ENCODE measurements around the gene RENBP. TPM values are rescaled to one million over a fixed set of nuclear protein-coding genes. Genes with fewer than 3 reads are reported as not detected.
A peak's percentile ranks its signal among the peaks of the same experiment; 100 is the strongest.

Gene RENBP
- total and polyA plus RNA-seq, 4 donors, result 1.0 to 7.9 (median 7.0) TPM

GRCh38 chrX:153984351-153985178 lies 40.1 kb upstream of the RENBP start:
- H3K27ac ChIP-seq (ENCODE audit: low read depth in 1 of 2, low read length in 2 of 2), result peak overlapping the region; percentile 72 to 90

GRCh38 chrX:153983321-153983801 lies 38.9 kb upstream of the RENBP start:
- no peak for DNase-seq (ENCODE audit: low spot score)
- H3K27me3 ChIP-seq (ENCODE audit: control insufficient read depth in 4 of 4, insufficient read depth in 4 of 4, low read length in 3 of 4), result peaks cover 0 to 3% (median 0%) of the 10 kb centered on the region in 4 donors
- H3K36me3 ChIP-seq (ENCODE audit: control insufficient read depth in 4 of 4, insufficient read depth in 3 of 4, low read depth in 1 of 4, low read length in 3 of 4), result no peaks in the 10 kb centered on the region
- no peak overlapping the region for H3K9ac ChIP-seq (ENCODE audit: low read depth in 1 of 2, low read length in 2 of 2)
- peaks cover 8 to 12% (median 11%) of the 10 kb centered on the region in 4 donors for H3K4me1 ChIP-seq (ENCODE audit: control insufficient read depth in 4 of 4, insufficient read depth in 4 of 4, low read length in 3 of 4)
- no peak overlapping the region for H3K4me3 ChIP-seq (ENCODE audit: low read depth in 1 of 3, low read length in 3 of 3)
- H3K9me3 ChIP-seq (ENCODE audit: control insufficient read depth in 4 of 4, low read length in 3 of 4), result no peaks in the 10 kb centered on the region
- no peak for TF ChIP-seq ZBTB33 (IDR thresholded peaks at IDR 0.05)
- no peak for TF ChIP-seq SP1 (IDR thresholded peaks at IDR 0.05)
- TF ChIP-seq YY1 (IDR thresholded peaks at IDR 0.05), result no peak
- no peak for TF ChIP-seq RAD21 (IDR thresholded peaks at IDR 0.05)
- TF ChIP-seq MAX (IDR thresholded peaks at IDR 0.05), result no peak
- no peak for TF ChIP-seq FOXA1 (IDR thresholded peaks at IDR 0.05)
- no peak for TF ChIP-seq HNF4G (IDR thresholded peaks at IDR 0.05)
- 89% methylated on average over 12 of the region's 12 CpGs for WGBS
- peak overlapping the region in 1 of 2 donors; percentile 35 for H3K27ac ChIP-seq (ENCODE audit: low read depth in 1 of 2, low read length in 2 of 2)

More at GRCh38 chrX:153984351-153985178, 40.1 kb upstream of the RENBP start:
- DNase-seq (ENCODE audit: low spot score), result no peak
- no peaks in the 10 kb centered on the region for H3K36me3 ChIP-seq (ENCODE audit: control insufficient read depth in 4 of 4, insufficient read depth in 3 of 4, low read depth in 1 of 4, low read length in 3 of 4)
- no peak overlapping the region for H3K9ac ChIP-seq (ENCODE audit: low read depth in 1 of 2, low read length in 2 of 2)
- no peaks in the 10 kb centered on the region for H3K9me3 ChIP-seq (ENCODE audit: control insufficient read depth in 4 of 4, low read length in 3 of 4)
- no peak for TF ChIP-seq JUND (IDR thresholded peaks at IDR 0.05)
- peak in 1 of 2 donors; percentile 35 for TF ChIP-seq HNF4A (conservative IDR thresholded peaks at IDR 0.05)
- peaks cover 0 to 3% (median 0%) of the 10 kb centered on the region in 4 donors for H3K27me3 ChIP-seq (ENCODE audit: control insufficient read depth in 4 of 4, insufficient read depth in 4 of 4, low read length in 3 of 4)
- no peak overlapping the region for H3K4me3 ChIP-seq (ENCODE audit: low read depth in 1 of 3, low read length in 3 of 3)
- peaks cover 8 to 12% (median 11%) of the 10 kb centered on the region in 4 donors for H3K4me1 ChIP-seq (ENCODE audit: control insufficient read depth in 4 of 4, insufficient read depth in 4 of 4, low read length in 3 of 4)
- WGBS, result 53% methylated on average over 20 of the region's 20 CpGs

- Histone ChIP-seq H3K27ac (ENCODE audit: low read depth in 1 of 2, low read length in 2 of 2) (peak overlapping the region; percentile 14 to 32), H3K4me1 (ENCODE audit: control insufficient read depth in 4 of 4, insufficient read depth in 4 of 4, low read length in 3 of 4) (peaks cover 8 to 12% (median 11%) of the 10 kb centered on the region in 4 donors), H3K9ac (ENCODE audit: low read depth in 1 of 2, low read length in 2 of 2) (no peak overlapping the region), H3K9me3 (ENCODE audit: control insufficient read depth in 4 of 4, low read length in 3 of 4) (no peaks in the 10 kb centered on the region), H3K27me3 (ENCODE audit: control insufficient read depth in 4 of 4, insufficient read depth in 4 of 4, low read length in 3 of 4) (peaks cover 0 to 3% (median 0%) of the 10 kb centered on the region in 4 donors), H3K36me3 (ENCODE audit: control insufficient read depth in 4 of 4, insufficient read depth in 3 of 4, low read depth in 1 of 4, low read length in 3 of 4) (no peaks in the 10 kb centered on the region), H3K4me3 (ENCODE audit: low read depth in 1 of 3, low read length in 3 of 3) (no peak overlapping the region)
- DNase-seq (ENCODE audit: low spot score), result no peak
- TF ChIP-seq ATF3 (IDR thresholded peaks at IDR 0.05) (no peak), YY1 (IDR thresholded peaks at IDR 0.05) (peak; percentile 19)
- WGBS, result 83% methylated on average over 52 of the region's 52 CpGs
These were observed 37.5 kb upstream of the RENBP start for GRCh38 chrX:153981771-153982533.

Measured in liver (tissue), 9 donors.